HL-60 (cell line): ENCODE data around the gene E2F3.

Experiments used
- TF ChIP-seq, protein P1 (sequence below): IDR thresholded peaks from one replicate; pipeline ENCODE4 v1.5.1; 2011; ENCODE audit warnings: low read length, control low read depth, inconsistent platforms; ENCODE audit not compliant: insufficient read depth
- TF ChIP-seq, protein P2 (sequence below): IDR thresholded peaks from 2 replicates; pipeline ENCODE4 v1.6.1; 2012; ENCODE audit warnings: low read depth; ENCODE audit not compliant: insufficient replicate concordance

DNA sequence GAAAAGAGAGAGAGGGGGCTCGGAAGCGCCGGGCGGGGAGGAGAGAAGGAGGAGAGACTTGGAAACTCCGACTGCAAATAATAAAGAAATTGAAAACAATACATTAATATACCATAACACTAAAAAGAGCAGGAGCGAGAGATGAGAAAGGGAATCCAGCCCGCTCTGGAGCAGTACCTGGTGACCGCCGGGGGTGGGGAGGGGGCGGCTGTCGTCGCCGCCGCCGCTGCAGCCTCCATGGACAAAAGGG is 338 bp downstream of the E2F3 start:
- TF ChIP-seq, protein P1, sequence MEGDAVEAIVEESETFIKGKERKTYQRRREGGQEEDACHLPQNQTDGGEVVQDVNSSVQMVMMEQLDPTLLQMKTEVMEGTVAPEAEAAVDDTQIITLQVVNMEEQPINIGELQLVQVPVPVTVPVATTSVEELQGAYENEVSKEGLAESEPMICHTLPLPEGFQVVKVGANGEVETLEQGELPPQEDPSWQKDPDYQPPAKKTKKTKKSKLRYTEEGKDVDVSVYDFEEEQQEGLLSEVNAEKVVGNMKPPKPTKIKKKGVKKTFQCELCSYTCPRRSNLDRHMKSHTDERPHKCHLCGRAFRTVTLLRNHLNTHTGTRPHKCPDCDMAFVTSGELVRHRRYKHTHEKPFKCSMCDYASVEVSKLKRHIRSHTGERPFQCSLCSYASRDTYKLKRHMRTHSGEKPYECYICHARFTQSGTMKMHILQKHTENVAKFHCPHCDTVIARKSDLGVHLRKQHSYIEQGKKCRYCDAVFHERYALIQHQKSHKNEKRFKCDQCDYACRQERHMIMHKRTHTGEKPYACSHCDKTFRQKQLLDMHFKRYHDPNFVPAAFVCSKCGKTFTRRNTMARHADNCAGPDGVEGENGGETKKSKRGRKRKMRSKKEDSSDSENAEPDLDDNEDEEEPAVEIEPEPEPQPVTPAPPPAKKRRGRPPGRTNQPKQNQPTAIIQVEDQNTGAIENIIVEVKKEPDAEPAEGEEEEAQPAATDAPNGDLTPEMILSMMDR: no peak
- TF ChIP-seq, protein P2, sequence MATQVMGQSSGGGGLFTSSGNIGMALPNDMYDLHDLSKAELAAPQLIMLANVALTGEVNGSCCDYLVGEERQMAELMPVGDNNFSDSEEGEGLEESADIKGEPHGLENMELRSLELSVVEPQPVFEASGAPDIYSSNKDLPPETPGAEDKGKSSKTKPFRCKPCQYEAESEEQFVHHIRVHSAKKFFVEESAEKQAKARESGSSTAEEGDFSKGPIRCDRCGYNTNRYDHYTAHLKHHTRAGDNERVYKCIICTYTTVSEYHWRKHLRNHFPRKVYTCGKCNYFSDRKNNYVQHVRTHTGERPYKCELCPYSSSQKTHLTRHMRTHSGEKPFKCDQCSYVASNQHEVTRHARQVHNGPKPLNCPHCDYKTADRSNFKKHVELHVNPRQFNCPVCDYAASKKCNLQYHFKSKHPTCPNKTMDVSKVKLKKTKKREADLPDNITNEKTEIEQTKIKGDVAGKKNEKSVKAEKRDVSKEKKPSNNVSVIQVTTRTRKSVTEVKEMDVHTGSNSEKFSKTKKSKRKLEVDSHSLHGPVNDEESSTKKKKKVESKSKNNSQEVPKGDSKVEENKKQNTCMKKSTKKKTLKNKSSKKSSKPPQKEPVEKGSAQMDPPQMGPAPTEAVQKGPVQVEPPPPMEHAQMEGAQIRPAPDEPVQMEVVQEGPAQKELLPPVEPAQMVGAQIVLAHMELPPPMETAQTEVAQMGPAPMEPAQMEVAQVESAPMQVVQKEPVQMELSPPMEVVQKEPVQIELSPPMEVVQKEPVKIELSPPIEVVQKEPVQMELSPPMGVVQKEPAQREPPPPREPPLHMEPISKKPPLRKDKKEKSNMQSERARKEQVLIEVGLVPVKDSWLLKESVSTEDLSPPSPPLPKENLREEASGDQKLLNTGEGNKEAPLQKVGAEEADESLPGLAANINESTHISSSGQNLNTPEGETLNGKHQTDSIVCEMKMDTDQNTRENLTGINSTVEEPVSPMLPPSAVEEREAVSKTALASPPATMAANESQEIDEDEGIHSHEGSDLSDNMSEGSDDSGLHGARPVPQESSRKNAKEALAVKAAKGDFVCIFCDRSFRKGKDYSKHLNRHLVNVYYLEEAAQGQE: no peak
